Fibroblast of peridontal ligament (primary cell): Measurements from ENCODE around the gene RAB26.
"Not testable (repeated sequence)": the region's sequence is repeated elsewhere in the genome, so short reads cannot be mapped to it uniquely, and the experiment has no call there.

Source experiments
- DNase-seq: peaks from one replicate; pipeline ENCODE4 v3.0.0-alpha.2; 2010; ENCODE audit errors: extremely low read depth

Gene RAB26

DNA sequence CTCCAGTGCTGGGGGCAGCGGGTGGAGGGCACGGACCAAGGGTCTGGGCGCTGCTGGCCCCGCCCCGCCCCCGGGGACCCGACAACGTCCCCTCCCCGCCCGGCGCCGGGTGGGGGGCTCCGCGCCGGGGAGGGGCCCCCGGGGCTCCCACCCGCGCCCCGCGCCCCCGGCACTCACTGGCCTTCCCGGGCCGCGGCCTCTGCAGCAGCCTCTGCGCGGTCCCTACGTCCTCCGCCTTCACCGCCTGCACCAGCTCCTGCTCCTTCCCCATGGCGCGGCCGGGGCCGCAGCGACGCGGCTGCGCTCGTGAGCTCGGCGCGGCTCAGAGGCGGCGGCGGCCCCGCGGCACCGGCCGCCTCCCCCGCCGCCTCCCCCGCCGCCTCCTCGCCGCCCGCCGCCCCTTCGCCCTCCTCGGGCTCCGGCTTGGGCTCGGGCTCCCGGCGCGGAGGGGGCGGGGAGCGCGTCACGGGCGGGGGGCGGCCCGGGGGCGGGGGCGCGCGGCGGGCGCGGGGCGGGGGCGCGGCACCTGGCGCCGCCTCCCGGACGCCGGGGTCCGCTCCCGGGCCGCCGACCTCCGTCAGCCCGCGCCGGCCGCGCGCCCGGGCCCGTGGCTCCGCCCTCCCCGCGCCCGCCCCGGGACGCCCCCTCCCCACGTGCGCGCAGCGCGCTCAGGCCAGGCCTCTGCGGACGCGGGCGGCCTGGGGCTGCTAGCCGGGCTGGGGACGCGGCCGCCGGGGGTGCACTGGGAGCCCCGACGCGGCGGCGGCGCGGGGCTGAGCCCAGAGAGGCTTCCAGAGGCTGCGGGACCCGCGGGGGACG, 47.9 kb downstream of the RAB26 start, which contains the start of gene CASKIN1:
Gene CASKIN1 (minus strand): TSS at position 444 of the 819 bp plus-strand sequence. CDS start 173 bp downstream, at position 271.
- no peak for DNase-seq

DNA sequence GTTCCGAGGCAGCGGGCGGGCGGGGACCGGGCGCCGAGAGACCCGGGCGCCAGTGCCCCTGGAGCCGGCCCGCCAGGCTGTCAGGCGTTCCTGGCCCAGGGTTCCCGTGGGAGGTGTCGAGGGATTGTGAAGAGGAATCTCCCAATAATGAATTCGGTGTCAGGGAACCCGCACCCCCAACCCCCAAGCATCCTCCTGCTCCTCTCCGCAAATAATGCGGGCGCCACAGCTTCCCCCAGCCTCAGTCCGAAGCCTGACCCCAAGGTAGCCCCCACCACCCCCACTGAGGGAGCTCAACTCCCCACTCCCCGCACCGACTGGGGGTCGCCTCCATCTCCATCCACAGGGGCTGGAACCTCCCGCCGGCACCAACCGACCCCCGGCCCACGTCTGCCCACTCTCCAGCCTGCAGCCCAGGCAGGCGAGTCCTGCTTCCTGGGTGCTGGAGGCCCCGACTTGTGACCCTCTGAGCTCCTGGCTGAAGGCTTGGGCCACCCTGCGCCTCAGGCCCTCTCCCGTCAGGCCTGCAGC, 48.6 kb downstream of the RAB26 start:
- no peak for DNase-seq

DNA sequence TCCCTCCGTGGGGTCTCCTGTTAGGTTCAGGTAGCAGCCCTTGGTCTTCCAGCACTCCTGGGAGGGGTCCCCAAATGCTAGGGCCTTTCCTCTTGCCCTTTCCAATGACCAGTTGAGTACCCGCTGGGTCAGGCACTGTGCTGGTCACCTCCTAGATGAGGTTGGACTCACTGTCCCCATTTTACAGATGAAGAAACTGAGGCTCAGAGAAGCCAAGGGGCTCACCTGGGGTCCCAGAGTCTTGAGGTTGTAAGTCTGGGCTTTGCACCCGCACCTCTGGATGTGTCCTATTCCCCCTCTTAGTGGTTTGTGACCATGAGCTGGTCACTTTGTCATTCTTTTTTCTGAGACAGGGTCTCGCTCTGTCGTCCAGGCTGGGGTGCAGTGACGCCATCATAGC, 49.3 kb downstream of the RAB26 start:
- no peak for DNase-seq

DNA sequence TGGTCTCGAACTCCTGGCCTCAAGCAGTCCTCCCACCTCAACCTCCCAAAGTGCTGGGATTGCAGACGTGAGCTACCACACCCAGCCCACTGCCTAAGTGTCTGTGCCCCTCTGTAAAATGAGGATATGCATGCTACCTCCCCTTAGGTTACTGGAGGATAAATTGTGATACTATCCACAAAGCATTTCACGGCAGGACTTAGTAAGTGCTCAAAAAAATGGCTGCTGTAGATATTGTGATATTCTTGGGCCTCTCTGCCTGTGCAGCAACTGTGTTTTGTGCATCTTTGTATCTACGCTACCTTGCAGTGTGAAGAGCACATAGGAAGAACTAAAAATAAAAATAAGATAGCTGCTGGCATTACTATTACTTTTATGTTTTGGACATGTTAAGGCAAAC, 49.9 kb downstream of the RAB26 start:
- no peak for DNase-seq

DNA sequence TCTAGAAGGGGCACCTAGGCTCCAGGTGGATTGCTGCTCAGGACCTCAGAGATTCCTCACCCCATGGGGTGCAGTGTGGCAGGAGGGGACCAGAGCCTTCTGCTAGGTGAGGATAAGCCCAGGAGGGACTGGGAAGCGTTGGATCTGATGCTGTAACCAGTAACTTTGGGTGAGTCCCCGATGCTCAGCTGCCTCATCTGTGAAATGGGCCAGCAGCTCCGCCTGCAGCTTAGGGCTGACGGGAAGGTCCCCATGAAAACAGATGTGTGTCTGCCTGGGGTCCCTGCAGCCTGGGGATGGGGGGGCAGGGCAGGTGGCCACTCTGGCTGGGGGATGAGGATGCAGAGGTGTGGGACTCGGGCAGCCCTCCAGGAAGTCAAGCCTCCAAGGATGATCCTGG, 50.7 kb downstream of the RAB26 start:
- no peak for DNase-seq

DNA sequence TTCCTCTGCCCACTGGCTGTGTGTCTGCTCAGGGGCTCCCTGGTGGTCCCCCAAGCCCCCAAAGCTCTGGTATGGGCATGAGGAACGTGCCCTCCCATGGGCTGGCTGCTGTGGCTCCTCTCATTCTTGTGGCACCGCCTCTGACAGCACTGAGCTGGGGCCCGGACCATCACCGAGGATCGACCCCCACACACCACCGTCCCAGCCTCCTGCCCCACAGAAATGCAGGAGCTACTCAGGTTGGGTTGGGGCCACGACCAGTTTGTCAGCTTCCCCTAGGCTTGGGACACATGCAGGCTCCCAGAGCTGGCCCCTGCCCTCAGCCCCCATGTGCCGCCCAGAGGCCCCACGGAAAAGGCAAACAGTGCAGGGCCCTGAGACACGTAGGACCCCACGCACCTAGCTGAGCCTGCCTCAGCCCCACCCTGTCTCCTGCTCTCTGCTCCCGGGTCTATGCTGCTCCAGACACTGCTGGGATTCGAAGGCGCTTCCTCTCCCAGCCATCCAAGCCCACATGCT, 51.3 kb downstream of the RAB26 start:
- no peak for DNase-seq

DNA sequence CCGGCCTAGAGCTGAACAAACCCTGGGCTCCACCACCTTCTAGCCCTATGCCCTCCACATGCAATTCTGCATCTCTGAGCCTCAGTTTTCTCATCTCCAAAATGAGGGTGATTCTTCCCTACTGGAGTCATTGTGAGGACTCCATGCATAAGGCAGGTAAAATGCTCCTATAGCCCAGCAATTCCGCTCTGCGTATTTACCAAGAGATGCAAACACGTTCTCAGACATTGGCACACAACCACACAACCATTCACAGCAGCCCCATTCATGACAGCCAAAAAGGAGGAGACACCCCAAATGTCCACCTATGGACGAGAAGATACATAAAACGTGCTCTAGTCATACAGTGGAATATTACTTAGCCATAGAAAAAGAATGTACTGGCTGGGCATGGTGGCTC, 51.9 kb downstream of the RAB26 start:
- no peak for DNase-seq

DNA sequence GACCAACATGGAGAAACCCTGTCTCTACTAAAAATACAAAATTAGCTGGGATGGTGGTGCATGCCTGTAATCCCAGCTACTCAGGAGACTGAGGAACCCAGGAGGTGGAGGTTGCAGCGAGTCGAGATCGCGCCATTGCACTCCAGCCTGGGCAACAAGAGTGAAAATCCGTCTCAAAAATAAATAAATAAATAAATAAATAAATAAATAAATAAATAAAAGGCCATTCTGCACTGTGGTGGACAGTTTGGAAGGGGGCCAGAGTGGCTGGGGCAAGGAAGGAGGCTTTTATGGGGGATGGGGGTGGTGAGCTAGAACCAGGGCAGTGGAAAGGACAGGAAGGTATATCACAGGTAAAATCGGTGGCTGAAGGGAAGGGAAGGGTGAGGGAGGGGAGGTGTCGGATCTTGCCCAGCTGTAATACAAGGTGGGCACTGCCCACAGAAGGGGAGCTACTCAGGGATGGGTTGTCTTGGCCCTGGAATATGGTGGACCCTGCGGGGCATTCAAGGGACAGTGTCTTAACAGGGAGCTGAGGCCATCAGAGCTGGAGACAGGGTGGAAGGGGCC, 54.8 kb downstream of the RAB26 start:
- not testable (repeated sequence) for DNase-seq
